GM18520 (cell line): ENCODE results near the gene ZMYND12.

Experiments
- ATAC-seq: cut with Tn5 transposase; IDR thresholded peaks from one replicate; pipeline ENCODE4 v1.9.1; 2021; ENCODE audit not compliant: unreplicated experiment

ZMYND12 gene

DNA sequence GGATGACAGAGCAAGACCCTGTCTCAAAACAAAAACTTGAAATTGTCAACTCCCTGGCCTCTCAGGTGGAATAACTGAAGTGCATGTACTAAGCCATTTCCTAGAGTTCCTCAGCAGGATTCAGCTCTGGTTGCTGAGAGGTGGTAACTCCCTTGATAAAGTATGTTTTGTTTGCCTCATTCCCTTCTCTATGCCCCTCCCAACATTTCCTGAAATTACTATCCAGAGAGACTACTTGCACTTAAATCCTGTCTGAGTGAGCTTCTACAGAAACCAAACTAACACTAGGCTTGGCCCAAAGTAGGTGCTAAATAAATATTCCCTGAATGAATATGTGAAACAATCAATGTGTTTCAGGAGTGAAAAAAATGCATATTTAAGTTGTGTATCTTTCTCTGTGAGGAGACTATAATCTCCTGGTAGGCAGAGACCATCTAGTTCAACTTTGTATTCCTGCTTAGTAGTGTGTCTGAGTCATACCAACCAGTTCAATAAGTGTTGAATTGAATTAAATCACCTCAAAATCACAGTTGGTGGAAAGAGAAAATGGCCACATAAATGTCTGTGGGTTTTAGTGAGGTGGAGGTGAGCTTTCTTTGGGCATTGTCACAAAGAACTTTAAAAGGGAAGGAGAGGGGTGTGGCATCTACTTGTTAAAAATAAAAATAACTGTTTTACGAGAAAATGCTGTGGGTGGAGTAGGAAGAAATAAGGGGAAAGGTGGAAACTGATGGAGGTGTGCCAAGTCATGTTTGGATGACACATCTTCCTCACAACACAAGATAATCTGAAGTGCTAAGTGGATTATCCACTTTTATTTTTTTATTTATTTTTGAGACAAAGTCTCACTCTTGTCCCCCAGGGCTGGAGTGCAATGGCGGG lies 62.6 kb downstream of the ZMYND12 start:
- ATAC-seq: no peak

GRCh38 chr1:42392255-42392654 lies 63.6 kb downstream of the ZMYND12 start:
- no peak for ATAC-seq

DNA sequence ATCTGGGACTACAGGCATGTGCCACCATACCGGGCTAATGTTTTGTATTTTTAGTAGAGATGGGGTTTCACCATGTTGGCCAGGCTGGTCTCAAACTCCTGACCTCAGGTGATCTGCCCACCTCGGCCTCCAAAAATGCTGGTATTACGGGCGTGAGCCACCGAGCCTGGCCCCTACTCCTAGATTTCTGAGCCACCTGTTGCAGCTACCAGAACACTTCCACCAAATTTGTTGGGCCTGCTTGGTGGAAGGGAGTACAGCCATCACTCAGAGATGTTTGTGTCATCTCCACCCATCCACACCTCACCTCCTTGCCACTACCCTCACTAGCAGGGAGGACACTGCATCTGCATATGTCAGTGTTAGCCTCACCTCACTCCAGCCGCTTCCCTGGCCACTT lies 69.8 kb downstream of the ZMYND12 start:
- ATAC-seq: no peak

DNA sequence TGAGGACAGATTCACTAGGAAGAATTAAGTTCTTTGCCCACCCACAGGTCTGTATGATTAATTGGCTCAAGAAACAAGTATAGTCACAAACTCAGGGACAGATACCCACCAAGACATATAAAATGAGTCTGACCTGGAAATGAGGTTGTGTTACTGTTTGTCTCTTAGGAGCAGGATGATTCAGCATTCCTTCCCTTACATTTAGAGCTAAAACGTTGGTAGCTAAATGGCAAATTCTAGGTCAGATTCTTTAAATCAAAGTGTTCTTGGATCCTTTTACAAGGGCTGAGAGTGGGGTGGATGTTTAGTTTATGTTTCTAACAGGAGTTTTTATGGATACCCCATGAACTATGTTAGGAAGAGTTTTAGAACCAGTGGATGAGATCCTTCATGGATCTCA lies 70.5 kb downstream of the ZMYND12 start:
- ATAC-seq: no peak

DNA sequence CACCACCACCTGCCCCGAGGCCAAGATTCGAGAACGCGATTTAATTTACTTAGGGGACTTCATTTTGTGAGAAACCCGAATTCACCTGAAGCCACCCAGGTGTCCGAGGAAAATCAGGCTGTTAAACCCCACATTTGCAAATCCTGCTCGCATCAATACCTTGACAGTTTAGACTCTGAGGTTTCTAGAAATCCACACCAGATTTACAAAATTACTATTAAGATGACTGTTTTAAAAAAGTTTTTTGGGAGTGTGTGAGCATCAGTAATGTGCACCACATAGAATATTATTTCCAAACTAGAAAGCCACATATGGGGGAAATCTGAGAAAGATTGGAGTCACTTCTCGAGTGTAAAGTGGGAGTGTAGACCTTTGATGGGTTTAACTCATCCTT lies 74.5 kb downstream of the ZMYND12 start:
- ATAC-seq: no peak

- ATAC-seq: peak; percentile 69
These were observed 75.1 kb downstream of the ZMYND12 start, which contains the start of gene RIMKLA for GRCh38 chr1:42380586-42381279. TSS of gene RIMKLA (plus strand) at chr1:42380792. CDS start at chr1:42380935, 143 bp downstream.
